ENCODE measurements around the gene STARD13. TPM values are rescaled to one million over a fixed set of nuclear protein-coding genes. Genes with fewer than 3 reads are reported as not detected.
A peak's percentile ranks its signal among the peaks of the same experiment; 100 is the strongest.

STARD13 gene
- total RNA-seq, 4 donors from 2014 or later: 36.8 to 65.6 (median 46.0) TPM

DNA sequence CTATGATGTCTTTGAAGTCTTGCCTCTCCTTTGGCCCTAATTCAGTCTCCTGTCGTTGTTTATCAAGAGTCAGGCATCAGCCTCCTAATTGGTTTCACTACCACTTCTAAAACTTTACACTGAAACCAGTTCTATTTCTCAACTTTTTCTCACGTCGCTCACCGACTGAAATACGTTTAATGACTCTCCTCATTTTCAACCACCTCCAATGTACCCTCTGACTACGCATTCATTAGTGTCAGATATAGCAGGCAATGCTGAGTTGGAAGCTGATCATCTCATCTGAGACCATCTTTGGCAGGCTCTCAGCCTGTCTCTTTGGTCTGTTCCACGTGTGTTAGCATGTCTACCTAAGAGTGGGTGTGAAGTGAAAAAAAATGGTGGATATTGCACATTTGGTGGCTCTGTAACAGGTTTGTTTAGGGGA is 141.2 kb downstream of the STARD13 start:
- TF ChIP-seq POLR2A (IDR thresholded peaks at IDR 0.05) (no peak), CTCF (IDR thresholded peaks at IDR 0.05) (no peak)
- no peaks in the 10 kb centered on the region for H3K9me3 ChIP-seq
- H3K4me1 ChIP-seq: no peaks in the 10 kb centered on the region
- H3K27ac ChIP-seq: no peak overlapping the region
- intact Hi-C loops (cut with DNase I; ENCODE audit: low total_unique reads): no loop called here
- no peak for DNase-seq
- H3K36me3 ChIP-seq: no peaks in the 10 kb centered on the region
- H3K27me3 ChIP-seq: no peaks in the 10 kb centered on the region
- H3K4me3 ChIP-seq: no peak overlapping the region

DNA sequence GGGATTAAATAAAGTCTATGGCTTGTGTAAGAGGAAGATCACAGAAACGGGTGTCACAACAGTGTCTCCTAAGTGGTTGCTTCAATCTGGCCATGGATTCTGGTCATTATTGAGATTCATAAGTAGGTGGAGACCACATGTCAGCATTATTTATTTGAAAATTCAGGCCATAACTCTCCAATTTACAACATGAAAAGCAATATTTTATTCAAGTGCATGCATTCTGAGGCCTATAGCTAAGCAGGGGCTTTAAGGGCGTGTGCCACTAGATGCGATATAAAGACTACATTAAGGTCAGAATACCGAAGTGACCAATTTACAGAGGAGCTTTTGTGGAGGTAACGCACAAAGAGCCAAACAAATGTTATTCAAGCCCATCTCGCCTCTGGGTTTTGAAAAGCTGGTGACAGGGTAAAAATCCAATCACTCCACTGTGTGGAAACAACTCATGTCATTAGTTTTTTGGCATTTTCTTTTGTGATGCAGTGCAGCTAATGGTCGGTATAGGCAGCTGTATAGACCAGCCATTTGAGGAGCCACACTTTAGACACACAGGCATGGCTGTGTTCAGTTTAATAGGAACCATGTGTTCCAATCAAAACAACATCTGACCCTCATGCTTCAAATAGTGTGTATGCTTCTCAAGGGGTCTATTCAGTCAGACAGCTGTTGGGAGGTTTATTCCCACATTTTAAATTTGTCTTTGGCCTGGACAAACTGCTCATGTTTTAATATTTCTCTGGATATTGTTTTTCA is 145.6 kb downstream of the STARD13 start:
- intact Hi-C loops (cut with DNase I; ENCODE audit: low total_unique reads): no loop called here
- H3K27me3 ChIP-seq: no peaks in the 10 kb centered on the region
- H3K4me1 ChIP-seq: no peaks in the 10 kb centered on the region
- H3K36me3 ChIP-seq: no peaks in the 10 kb centered on the region
- no peak overlapping the region for H3K4me3 ChIP-seq
- H3K27ac ChIP-seq: no peak overlapping the region
- TF ChIP-seq CTCF (IDR thresholded peaks at IDR 0.05) (no peak), POLR2A (IDR thresholded peaks at IDR 0.05) (no peak)
- DNase-seq: no peak
- H3K9me3 ChIP-seq: no peaks in the 10 kb centered on the region

DNA sequence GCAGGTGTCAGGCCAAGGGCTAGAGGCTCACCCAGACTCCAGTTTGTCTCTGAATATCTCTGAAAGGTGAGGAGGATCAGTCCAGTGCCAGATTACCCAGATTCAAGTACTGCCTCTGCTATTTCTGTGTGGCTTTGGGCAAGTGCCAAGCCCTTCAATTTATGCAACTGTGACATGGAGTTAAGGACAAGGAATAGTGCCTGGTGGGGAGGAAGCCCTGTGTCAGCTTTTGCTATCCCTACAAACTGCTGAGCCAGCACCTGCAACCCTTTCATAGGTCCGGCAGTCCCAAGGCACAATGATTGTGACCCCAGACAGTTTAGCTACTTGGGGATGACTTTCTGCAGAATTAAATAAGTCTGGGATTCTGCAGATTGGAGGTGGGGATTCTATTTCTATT is 146.4 kb downstream of the STARD13 start:
- peak in 1 of 2 donors; percentile 31 for DNase-seq
- no peak overlapping the region for H3K4me3 ChIP-seq
- intact Hi-C loops (cut with DNase I; ENCODE audit: low total_unique reads): no loop called here
- H3K9me3 ChIP-seq: no peaks in the 10 kb centered on the region
- H3K4me1 ChIP-seq: no peaks in the 10 kb centered on the region
- H3K27ac ChIP-seq: peak overlapping the region in 1 of 2 donors; percentile 53
- TF ChIP-seq POLR2A (IDR thresholded peaks at IDR 0.05): no peak
- TF ChIP-seq CTCF (IDR thresholded peaks at IDR 0.05): no peak
- H3K27me3 ChIP-seq: no peaks in the 10 kb centered on the region
- H3K36me3 ChIP-seq: no peaks in the 10 kb centered on the region

DNA sequence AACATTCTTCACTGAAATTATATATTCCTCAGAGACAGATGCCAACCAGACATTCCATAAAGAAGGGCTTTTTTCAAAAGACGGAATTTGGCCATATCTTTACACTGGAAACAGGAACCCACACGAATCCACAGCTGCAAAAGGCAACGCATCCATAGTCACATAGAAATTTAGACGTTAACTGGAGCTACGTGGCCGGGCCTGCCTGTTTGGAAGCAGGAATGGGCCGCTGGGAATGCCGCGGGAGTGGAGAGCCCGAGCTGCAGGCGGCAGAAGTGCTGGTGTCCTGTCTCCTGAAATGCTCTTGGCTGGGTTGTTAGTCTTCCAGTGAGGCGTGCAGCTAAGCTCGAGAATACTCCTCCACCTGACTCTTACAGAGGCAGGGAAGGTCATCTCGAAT is 147.1 kb downstream of the STARD13 start:
- H3K27ac ChIP-seq: peak overlapping the region in 1 of 2 donors; percentile 53
- H3K9me3 ChIP-seq: no peaks in the 10 kb centered on the region
- no peaks in the 10 kb centered on the region for H3K27me3 ChIP-seq
- H3K36me3 ChIP-seq: no peaks in the 10 kb centered on the region
- no peak for TF ChIP-seq POLR2A (IDR thresholded peaks at IDR 0.05)
- TF ChIP-seq CTCF (IDR thresholded peaks at IDR 0.05): no peak
- no peak for DNase-seq
- intact Hi-C loops (cut with DNase I; ENCODE audit: low total_unique reads): no loop called here
- H3K4me1 ChIP-seq: no peaks in the 10 kb centered on the region
- H3K4me3 ChIP-seq: no peak overlapping the region

DNA sequence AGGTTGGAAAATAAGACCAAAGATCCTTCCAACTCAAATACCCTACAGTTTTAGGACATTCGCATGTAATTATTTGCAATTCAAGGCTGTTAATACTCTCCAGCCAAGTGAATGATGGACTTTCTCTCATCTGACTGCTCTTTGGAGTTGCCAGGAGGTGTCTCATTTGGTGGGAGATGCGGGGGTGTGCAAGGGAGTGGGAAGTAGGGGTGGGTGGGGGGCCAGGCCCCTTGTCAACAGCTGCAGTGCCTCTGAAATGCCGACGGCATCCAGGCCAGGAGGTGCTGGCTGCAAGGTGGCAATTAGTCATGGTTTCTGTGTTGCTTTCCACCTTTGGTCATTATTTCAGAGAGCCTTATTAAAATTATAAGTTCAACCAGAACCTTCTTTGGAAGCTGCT is 147.8 kb downstream of the STARD13 start:
- Histone ChIP-seq H3K9me3 (no peaks in the 10 kb centered on the region), H3K4me1 (peaks cover 0 to 3% of the 10 kb centered on the region in 2 donors), H3K36me3 (no peaks in the 10 kb centered on the region), H3K4me3 (no peak overlapping the region), H3K27ac (peak overlapping the region; percentile 42 to 59), H3K27me3 (no peaks in the 10 kb centered on the region)
- TF ChIP-seq POLR2A (IDR thresholded peaks at IDR 0.05) (no peak), CTCF (IDR thresholded peaks at IDR 0.05) (no peak)
- intact Hi-C loops (cut with DNase I; ENCODE audit: low total_unique reads): no loop called here
- no peak for DNase-seq
